Liver (tissue), 3 donors: ENCODE data around the gene BCAP29.

Source experiments
- ATF3 ChIP-seq: IDR thresholded peaks from 2 replicates; pipeline ENCODE4 v1.6.1; 2016; ENCODE audit warnings: antibody characterized with exemption
- CTCF ChIP-seq: fragments of 150-350 bp; IDR thresholded peaks from 2 replicates; pipeline ENCODE4 v1.5.1; 2017; ENCODE audit warnings: improper control_type of control experiment, low read depth, low read length; ENCODE audit not compliant: missing input control
- FOXA1 ChIP-seq: IDR thresholded peaks from 2 replicates; pipeline ENCODE4 v1.6.1; 2016; ENCODE audit warnings: antibody characterized with exemption
- JUND ChIP-seq, 2 donors: IDR thresholded peaks; 2 replicates each; pipeline ENCODE4 v1.6.1; 2016; ENCODE audit warnings: antibody characterized with exemption in 2 of 2
- MAX ChIP-seq: IDR thresholded peaks from 2 replicates; pipeline ENCODE4 v1.6.1; 2016; ENCODE audit warnings: antibody characterized with exemption
- REST ChIP-seq: IDR thresholded peaks from 2 replicates; pipeline ENCODE4 v1.6.1; 2016; ENCODE audit warnings: antibody characterized with exemption, mild to moderate bottlenecking
- RXRA ChIP-seq, 2 donors: IDR thresholded peaks; 2 replicates each; pipeline ENCODE4 v1.6.1; 2017 to 2018; ENCODE audit warnings: antibody characterized with exemption in 2 of 2, mild to moderate bottlenecking in 1 of 2
- YY1 ChIP-seq: IDR thresholded peaks from 2 replicates; pipeline ENCODE4 v1.6.1; 2016; ENCODE audit warnings: antibody characterized with exemption, mild to moderate bottlenecking
- donor health status: healthy.
- donor health status: healthy.

- TF ChIP-seq CTCF (no peak), YY1 (no peak), MAX (no peak), JUND (IDR thresholded peaks at IDR 0.05) (no peak), ATF3 (no peak), FOXA1 (no peak), REST (no peak), RXRA (IDR thresholded peaks at IDR 0.05) (no peak)
Measured at GRCh38 chr7:107581387-107582013, 1.5 kb downstream of the BCAP29 start.
